Uterus (tissue), 2 donors: ENCODE results near the gene FOXRED1.

ENCODE experiments used
- POLR2A ChIP-seq, 2 donors: fragments of 450-650 bp; IDR thresholded peaks; one replicate each; pipeline ENCODE4 v1.6.1; 2016; ENCODE audit warnings: antibody characterized with exemption in 2 of 2, mild to moderate bottlenecking in 1 of 2, moderate library complexity in 1 of 2
- TF ChIP-seq, protein P1 (sequence below), 4 experiments: fragments of 200-600 bp in 2 of 4; fragments of 450-650 bp in 2 of 4; sonication (generic) in 2 of 4; IDR thresholded peaks; one replicate each; pipeline ENCODE4 v1.5.1; 2016 to 2019; ENCODE audit warnings: antibody characterized with exemption in 4 of 4, mild to moderate bottlenecking in 2 of 4, moderate library complexity in 1 of 4

DNA sequence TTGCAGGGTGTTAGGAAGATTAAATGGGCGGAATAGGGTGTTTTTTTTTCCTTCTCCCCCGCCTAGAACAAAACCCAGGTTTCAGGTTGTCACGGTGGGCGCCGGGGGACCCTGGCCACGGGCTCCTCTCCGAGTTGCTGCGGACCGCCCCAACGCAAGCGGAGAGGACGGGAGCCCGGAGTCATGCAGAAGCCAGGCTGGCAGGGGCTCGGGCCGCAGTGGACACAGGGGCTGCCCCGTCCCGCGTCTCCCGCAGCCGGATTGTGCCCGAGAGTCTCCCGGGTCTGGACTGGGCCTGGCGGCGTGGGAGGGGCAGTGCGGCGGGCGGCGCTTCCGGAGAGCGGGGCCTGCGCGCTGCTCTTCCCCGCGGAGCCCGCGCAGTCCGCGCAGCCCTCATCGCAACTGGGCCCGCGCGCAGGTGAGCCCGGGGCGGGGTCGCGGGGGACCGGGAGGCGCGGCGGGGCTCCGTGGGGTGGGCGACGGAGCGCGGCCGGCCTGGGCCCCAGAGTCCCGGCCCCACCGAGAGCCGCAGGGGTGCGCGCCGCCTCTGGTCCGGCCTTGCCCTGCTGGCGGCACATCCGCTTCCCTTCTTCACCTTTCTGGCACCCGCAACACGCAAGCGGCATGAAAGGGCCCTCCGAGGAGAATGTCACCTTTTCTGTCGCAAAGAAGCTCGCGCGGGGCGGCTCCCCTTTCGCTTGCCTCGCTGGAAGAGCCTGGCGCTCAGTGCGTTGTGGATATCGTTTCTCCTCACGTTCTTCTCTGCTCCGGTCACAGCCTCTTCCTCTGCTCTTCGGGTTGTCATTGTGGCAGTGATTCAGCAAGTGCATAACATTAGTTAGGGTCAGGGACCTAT lies 14.0 kb downstream of the FOXRED1 start, which contains the start of gene TIRAP:
- TF ChIP-seq, protein P1, sequence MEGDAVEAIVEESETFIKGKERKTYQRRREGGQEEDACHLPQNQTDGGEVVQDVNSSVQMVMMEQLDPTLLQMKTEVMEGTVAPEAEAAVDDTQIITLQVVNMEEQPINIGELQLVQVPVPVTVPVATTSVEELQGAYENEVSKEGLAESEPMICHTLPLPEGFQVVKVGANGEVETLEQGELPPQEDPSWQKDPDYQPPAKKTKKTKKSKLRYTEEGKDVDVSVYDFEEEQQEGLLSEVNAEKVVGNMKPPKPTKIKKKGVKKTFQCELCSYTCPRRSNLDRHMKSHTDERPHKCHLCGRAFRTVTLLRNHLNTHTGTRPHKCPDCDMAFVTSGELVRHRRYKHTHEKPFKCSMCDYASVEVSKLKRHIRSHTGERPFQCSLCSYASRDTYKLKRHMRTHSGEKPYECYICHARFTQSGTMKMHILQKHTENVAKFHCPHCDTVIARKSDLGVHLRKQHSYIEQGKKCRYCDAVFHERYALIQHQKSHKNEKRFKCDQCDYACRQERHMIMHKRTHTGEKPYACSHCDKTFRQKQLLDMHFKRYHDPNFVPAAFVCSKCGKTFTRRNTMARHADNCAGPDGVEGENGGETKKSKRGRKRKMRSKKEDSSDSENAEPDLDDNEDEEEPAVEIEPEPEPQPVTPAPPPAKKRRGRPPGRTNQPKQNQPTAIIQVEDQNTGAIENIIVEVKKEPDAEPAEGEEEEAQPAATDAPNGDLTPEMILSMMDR (IDR thresholded peaks at IDR 0.05): peak in 2 of 4 experiments; percentile 4 to 47
- peak in 1 of 2 donors; percentile 57 for TF ChIP-seq POLR2A (IDR thresholded peaks at IDR 0.05)
